Stimulated activated CD4-positive, alpha-beta T cell treated with anti-CD3 and anti-CD28 coated beads, Interleukin-4, amount 100 ng/mL, for 4 hours (primary cell): Measurements from ENCODE around the gene ADGRL2.

Source experiments
- DNase-seq, 2 experiments: peaks; one replicate each; pipeline ENCODE4 v3.0.0-alpha.2; 2020

Gene ADGRL2

DNA sequence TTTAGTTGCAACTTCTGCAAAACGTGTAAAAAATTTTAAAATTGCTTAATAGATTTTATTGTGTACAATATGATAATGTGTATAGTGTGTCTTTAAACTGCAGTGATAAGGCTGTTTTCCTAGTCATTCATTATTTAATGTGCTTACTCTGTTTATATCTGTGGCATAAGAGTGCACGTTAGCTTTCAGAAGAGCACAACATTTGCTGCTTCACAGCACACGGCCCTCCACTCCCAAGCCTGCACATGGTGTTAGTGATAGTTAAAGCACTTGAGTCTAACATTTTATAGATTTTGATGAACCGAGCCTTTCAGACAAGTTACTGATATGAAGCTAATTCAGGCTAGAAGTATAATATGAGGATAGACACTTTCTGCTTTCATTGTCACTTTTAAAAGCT is 120.6 kb downstream of the ADGRL2 start:
- DNase-seq = no peak

DNA sequence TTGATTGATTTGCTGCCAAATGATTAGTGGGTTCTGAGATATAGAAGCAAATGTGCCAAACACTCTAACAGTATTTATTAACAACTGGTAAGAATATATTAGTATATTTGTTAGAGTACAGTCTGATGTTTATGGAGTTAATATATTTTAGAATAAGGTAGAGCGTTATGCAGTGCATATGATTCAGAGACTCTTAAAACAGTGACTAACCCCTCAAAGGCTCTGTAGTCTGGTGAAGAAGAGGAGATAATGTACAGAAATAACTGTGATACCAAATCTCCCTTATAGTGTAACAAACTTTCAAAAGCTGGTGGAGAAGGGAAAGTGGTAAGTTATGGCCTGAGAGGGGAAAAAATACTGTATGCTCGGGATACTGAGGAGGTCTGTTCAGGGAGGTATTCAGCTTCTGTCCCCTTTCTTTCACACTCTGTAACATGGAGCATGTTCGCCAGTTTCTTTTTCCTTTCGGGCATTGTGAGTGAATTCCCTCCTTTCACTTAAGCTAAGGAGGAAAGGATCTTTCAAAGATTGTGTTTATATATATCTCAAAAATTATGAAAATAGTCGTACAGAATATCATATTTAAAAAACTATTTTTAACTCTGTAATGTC is 121.2 kb downstream of the ADGRL2 start:
- DNase-seq = no peak

DNA sequence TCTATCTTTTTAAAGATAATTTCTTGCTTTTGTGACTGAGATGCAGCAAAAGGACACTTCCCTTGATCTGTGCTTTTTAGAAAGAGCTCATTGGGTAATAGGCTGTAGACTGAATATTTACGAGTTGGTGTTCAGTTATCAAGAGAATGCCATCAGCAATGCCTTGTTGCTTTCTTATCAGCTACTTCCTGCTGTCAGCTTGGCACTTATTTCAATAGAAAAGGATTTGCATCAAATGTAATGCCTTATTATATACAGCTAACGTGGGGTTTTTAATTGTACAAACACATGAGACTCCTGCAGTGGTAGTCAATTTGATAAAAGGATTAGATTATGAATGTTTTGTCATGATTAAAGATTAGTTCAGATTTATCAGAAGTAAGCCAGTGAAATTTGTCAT is 122.2 kb downstream of the ADGRL2 start:
- no peak for DNase-seq

DNA sequence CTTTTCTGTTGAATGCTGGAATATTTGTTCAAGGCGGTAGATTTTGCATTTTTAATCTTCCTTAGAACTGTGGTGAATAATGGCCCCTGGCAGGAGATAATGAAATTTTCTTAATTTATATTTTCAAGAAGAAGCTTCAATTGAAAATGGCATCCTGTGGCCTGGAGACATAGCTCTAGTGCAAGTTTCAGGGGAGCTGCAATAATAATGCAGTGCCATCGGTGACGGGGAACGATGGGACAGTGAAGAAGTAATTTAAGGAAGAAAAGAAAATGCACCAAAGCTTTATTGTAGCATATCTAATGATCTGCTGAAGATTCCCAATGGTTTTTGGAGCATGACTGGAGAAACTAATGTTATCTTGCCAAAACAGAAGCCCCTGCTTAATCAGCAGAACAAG is 128.4 kb downstream of the ADGRL2 start:
- DNase-seq = no peak

DNA sequence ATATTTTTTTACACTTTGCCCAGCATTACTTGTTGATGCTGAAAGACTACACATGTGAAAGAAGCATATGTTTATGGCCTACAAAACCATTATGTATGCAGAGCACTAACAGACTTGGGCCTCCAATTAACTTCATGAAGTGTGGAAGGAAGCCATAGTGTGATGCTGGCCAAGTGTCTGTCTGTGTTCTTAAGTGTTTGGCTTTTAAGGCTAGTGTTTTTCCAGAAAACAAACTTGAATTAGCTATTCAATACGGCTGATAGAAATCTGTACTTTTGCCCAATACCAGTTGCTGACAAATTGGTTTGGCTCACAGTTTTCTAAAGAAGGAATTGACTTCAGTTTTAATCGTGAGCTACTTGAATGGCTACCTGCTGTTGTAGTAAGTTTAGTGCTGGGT is 136.1 kb downstream of the ADGRL2 start:
- DNase-seq = no peak

DNA sequence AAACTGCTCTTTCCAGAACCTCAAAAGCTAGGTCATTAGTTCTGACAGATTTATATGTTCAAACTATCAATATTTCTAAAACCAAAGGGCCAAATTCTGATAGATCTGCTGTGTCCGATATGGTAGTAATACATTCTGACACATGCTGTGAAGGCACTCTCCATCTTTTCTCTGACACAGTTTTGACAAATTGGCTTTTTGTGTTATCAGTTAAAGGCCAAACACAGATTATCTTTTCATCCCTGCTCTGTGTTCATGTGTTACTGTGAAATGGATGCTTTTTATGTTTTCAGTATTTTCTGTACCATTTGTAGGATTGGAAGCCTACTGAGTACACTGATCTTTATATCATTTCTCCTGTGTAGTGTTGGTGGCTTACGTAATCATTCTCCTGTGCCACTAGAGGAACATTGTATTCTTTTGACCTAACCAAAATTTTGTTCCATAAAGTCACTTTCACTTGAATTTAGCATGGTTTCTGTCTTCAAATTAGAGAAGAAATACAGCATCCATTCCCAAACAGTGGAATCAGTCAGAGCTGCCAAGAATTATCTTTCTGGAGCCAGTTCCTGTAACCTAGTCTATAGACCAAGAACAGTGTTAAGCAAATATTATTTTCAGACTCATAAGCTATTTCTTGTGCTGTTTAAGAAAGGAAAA is 137.2 kb downstream of the ADGRL2 start:
- no peak for DNase-seq

DNA sequence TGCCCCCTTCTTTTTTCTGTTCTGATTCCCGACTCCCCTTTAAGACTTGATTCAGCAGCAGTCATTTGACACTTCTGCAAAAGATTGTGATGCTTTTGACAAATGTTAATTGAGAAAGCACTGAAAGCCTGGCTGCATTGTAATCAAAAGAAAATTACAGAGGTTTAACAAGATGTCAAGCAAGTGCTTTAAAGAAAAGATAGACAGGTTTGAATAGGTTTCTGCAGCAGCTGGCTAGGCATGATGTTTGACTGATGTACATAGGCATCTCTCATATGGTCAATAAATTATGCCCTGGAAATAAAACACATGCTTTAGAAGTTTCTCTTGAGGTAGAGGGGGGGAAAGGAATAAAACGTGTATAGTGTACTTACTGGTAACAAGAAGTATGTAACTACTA is 147.8 kb downstream of the ADGRL2 start:
- no peak for DNase-seq

DNA sequence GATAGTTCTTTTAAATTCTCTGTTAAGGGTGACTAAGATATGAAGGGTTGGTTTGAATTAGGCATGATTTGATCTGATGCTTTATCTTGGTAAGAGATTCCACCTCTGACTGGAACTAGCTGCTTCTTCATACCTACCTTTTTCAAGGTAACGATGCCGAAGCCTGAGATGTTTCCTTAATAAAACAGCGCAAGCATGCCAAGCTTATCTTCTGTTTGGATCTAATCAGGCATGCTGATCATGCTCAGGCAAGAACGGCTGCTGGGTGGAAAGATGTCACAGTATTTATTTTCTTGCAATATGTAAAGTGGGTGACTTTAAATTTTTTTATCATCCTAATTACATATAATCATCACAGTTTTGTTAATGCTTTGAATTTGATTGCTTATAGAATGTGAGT is 148.7 kb downstream of the ADGRL2 start:
- DNase-seq = no peak

DNA sequence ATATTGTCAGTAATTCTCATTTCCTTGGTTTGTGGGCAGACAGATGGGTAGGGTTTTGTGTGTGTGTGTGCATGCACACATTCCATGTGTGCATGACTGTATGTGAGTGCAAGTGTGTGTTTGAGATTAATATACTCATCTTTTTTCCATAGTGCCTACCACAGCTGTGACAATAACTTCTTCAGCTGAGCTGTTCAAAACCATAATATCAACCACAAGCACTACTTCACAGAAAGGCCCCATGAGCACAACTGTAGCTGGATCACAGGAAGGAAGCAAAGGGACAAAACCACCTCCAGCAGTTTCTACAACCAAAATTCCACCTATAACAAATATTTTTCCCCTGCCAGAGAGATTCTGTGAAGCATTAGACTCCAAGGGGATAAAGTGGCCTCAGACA is 149.3 kb downstream of the ADGRL2 start:
- no peak for DNase-seq

DNA sequence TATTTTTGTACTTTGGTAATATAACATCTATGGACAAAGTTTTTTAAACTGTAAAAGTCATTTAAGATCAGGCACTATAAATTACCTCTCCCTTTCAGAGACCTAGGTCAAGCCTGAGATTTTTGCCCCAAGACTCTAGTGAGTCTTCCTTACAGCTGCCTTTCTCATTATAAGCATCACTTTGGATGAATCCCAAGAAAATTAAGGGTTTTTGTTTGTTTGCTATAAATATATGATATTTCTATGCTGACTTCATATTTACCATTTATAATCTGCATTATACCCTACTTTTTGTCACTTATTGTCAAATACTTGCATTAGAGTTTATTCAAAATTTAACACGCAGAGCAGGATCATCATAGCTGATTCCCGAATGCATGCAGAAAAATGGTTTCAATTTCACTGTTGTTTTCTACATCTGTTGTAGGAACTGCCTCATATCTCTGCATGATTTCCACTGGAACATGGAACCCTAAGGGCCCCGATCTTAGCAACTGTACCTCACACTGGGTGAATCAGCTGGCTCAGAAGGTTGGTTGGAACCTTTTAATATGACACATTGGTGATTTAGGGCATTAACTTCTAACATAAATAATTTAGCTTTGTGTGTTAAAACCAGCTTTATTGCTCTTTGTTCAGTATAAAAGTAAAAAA is 150.0 kb downstream of the ADGRL2 start:
- DNase-seq = no peak

DNA sequence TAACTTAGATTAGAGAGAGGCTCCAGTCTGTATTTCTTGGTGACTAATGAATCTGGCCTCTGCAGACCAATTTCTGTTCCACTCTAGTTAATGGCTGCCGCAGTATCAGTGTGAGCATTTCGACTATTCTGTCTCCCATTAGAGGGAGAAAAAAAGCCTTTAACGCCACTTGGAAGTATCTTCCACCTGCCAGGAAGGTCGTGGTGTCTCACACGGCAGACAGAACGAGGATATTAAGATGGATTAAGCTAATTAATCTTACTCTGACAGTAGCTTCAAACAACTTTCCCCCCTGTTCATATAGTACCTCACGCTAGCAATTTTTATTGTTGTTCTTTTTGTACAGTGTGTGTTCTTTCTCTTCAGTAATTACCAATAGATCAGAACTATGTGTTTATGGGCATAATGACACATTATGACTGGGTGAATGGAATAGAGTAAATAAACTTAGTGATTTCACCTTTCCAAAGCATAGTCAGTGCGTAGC is 153.8 kb downstream of the ADGRL2 start:
- DNase-seq = no peak

DNA sequence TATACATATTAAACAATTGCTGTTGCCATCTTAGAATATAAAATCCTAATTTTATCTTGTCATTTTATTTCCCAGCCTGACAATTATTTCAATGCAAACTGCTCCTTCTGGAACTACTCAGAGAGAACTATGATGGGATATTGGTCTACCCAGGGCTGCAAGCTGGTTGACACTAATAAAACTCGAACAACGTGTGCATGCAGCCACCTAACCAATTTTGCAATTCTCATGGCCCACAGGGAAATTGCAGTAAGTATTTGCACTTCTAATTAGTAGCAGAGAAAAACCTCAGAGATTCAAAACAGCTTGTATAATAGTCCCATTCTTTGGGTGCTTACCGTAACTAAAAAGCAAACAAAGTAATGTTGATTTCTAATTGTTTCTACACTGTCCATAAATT is 167.2 kb downstream of the ADGRL2 start:
- no peak for DNase-seq

DNA sequence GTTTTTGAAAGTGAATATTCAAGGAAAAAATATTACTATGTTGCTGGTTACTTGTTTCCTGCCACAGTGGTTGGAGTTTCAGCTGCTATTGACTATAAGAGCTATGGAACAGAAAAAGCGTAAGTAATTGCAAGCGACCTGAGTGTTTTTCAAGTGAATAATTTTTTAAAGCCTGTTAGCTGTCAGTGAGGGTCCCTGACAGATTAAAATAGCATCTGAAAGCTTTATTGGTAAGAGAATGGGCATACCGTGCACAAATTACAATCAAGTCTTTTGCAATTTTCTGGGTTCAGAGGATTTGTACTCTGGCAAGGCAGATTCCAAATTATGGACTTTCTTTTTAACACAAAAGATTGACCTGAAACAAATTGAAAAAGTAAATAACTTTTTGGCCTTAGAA is 169.7 kb downstream of the ADGRL2 start:
- DNase-seq = no peak

DNA sequence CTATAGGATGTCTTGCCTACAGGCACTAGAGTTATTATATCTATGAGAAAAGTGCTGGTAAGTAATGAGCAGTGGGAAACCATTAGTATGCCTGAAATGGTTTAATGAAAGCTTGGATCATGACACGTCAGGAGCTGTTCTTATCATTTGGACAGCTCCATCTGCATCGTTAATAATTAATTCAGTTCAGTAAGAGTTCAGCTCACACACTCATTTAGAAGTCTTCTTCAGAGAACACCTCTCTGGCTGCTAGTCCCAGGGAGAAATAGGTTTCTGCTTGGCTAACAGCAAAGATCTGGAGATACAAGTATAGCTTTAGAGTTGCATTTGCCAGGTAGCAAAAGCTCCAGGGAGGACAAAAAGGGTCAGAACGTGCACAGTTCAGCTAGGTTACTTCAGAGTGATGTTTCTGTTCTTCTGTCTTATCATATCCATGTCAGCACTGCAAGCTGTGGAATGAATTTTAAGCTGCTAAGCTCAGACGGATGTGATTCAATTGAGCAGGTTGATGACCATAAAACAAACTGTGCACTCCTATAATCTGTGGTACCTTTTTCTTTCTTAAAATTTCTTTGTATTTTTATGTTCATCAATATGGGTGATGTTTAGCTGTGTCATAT is 173.6 kb downstream of the ADGRL2 start:
- DNase-seq = no peak

DNA sequence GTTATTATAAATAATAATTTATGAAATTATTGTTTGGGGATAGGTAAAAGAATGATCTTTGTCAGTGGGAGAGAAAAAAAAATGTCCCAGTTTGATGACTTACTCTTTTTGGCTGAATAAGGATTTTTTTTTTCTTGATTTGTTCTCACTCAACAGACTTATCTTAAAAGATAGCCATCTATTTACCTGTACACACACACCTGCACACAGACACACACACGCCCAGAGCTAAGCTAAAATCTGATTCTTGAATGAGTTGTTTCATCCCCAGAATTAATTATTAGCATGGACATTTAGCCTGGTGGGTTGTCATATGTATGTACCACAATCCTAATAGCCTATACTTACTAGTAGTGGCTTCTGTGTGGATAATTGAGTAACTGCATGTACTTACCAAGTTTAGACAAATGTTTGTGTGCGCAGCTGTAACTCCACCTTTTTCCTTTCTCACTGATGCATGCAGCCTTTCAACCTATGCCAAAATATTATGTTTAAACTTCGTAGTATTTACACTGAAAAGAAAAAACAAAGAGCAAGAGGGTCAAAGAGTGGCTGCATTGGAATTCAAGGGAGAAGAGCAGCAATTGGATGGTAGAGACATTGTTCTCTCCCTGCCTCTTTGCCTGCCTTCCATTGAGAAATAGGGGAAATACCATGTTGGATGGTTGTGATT is 174.3 kb downstream of the ADGRL2 start:
- DNase-seq = no peak

DNA sequence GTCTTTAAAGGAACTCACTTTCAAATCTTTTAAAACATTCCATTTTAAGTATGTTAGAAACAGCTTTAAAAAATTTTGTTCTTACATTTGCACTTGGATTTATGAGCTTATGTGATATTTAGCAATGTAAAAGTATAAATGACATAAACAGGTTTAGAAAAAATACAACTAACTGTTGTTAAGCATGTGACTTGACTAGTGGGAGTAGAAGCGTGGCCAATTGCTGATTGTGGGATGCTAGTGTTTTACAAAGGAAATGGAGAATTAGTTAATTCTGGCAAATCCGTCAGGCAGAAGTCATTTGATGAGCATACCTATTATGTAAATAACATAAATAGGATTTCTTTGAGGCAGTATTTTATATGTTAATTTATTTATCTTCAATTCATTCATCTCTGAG is 175.8 kb downstream of the ADGRL2 start:
- DNase-seq = no peak

DNA sequence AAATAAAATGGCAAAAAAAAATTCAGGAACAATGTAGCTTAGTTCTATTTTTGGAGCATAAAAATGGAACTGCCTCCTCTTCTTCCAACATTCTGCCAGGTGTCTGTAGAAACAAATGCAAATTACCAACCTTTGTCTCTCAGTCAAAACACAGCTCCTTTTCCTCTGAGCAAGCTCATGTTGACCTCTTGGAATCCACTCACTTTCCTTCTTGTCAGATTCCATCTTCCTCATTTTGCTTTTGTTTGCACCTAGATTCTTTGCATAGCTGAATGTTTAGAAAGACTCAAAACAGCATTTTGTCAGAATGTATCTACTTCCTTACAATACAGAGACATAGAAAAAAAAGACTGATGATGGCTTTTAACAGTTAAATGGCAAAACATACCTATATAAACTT is 178.2 kb downstream of the ADGRL2 start:
- DNase-seq = no peak

DNA sequence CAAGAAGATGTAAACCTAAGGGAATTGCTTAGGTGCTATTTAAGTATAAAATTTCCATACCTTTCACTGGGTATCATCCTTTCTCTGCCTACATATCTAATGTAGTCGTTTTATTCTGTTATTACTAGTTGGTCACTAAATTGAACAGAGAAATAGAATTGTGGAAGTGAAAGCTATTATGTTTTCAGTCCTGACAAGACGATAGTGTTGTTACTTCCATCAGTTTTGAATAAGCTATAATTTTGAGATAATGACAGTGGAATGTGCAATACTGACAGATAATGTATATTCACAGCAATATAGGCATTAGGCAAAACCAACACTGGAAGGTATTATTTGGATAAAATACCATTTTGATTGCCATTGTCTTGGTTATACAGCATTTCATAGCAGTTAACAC is 181.8 kb downstream of the ADGRL2 start:
- DNase-seq = no peak

DNA sequence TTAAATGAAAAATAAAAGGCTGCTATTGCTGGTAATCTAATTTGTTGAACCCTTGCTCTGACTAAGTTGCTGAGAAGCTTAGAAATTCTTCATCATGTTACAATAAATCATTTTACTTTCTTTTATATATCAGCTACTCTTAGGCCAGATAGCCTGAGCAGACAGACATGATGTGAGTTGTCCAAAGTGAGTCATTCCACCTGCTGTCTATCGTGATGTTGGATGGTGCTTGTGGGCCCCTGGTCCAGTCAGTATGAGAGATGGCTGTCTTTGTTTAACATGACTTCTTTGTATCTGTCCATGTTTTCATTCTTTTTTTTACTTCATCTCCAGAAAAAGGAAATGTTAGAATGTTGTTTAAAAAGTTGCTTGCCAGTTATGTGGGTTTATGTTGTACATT is 188.8 kb downstream of the ADGRL2 start:
- DNase-seq = no peak

DNA sequence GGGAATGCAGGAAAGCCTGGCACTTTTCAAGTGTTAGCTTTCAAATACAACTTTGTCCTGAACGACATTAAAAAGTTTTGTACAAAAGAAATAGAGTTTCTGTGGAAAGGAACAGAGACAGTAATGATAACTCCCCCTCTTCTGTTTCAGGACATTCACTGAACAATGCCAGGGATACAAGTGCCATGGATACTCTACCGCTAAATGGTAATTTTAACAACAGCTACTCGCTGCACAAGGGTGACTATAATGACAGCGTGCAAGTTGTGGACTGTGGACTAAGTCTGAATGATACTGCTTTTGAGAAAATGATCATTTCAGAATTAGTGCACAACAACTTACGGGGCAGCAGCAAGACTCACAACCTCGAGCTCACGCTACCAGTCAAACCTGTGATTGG is 189.5 kb downstream of the ADGRL2 start:
- DNase-seq = no peak

DNA sequence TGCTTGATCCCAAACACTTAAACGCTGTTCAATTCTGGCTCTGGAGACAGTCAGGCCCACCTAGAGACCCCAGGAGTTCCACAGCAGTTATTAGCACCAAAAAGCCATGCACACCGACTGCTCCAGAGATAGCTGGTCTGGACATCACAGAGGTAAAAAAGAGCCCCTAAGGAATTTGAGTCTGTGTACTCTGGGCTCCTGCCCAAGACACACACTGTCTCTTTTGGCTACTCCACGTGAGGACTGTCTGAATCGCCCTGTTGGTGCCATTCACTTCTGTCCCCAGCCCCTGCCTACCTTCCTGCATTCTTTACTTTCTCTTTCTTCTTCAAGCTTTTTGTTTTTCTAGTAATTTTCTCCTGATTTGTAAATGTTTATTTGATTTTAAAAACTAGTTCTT is 197.4 kb downstream of the ADGRL2 start:
- no peak for DNase-seq

DNA sequence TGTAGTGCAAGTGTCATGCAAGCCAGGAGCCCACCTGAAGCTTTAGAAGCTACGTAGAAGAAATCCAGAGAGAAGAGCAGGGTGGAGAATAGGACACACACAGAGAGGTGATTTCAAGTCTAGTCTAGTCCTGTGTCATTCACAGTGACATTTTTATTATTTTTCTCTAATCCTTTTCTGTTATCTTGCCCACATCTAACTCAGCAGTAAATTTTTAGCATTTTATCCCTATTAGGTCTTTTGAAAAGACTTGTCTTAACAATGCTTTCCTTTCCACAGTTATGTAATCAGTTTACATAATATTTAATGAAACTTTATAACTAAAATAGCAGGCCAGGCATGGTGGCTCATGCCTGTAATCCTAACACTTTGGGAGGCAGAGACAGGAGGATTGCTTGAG is 198.6 kb downstream of the ADGRL2 start:
- DNase-seq = no peak

DNA sequence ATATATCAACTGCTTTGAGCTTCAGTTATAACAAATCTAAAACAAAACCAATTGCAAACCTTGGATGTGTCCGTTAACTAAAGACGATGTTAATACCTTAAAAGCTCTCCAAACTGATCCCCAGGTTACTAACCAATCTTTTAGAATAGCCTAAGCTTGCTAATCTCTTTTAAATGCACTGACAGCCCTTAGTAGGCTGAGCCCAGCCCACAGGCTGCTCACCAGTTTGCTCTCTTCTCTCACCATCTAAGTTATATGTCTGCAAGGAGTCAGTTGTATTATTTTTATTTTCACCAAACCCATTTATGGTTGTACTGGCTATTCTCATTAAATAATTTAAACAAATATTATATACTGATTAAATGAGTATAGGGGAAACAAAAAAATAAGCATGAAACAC is 199.5 kb downstream of the ADGRL2 start:
- DNase-seq = no peak

DNA sequence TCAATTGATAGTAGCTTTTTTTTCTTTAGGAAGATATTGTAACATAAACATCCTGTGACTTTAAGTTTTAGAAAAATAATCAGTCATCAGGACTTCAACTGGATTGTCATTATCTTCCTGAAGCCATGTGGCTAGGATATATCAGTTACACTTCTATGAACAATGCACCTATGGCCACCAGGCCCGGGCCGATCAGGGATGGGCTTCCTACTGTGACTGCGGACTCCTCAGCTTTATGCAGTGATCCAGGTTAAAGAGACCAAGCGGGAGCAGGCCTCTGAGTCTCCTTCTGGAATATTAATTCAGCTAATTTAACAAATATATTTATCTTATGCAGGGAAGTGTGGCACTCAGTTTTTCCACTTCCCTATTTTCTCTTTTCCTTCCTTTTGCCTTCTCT is 200.6 kb downstream of the ADGRL2 start:
- no peak for DNase-seq
